Right lobe of liver (tissue), 6 donors: ENCODE measurements around the gene HTRA3. TPM values are rescaled to one million over a fixed set of nuclear protein-coding genes. Genes with fewer than 3 reads are reported as not detected.

Source experiments
- ATAC-seq, 4 donors: fragments of 200-7000 bp; cut with Tn5 transposase; one replicate each; pipeline ENCODE4 v1.9.1; 2020; ENCODE audit warnings: mild to moderate bottlenecking in 4 of 4, moderate library complexity in 4 of 4
- DNase-seq, 3 donors: peaks; one replicate each; pipeline ENCODE4 v3.0.0-alpha.2; 2020
- H3K27ac ChIP-seq, 3 donors: fragments of 200-600 bp; one replicate each; pipeline ENCODE4 v1.8.0; 2022
- H3K27me3 ChIP-seq, 2 donors: fragments of 200-600 bp; one replicate each; pipeline ENCODE4 v1.8.0; 2022
- H3K36me3 ChIP-seq, 4 donors: fragments of 200-600 bp; sonication (generic) in 1 of 4; one replicate each; pipeline versions ENCODE4 v1.5.1 to v1.8.0; 2017 to 2022; ENCODE audit warnings: control low read depth in 1 of 4
- H3K4me1 ChIP-seq, 4 donors: fragments of 200-600 bp; sonication (generic) in 1 of 4; one replicate each; pipeline versions ENCODE4 v1.5.1 to v1.8.0; 2017 to 2022; ENCODE audit warnings: control low read depth in 1 of 4
- H3K4me3 ChIP-seq, 3 donors: fragments of 200-600 bp; one replicate each; pipeline ENCODE4 v1.8.0; 2022
- H3K9me3 ChIP-seq, 4 donors: fragments of 200-600 bp; sonication (generic) in 1 of 4; one replicate each; pipeline versions ENCODE4 v1.5.1 to v1.8.0; 2017 to 2022; ENCODE audit warnings: control low read depth in 1 of 4
- POLR2A ChIP-seq: fragments of 450-650 bp; IDR thresholded peaks from one replicate; pipeline ENCODE4 v1.6.1; 2017; ENCODE audit warnings: antibody characterized with exemption, mild to moderate bottlenecking
- WGBS: methylation state at CpG from one replicate; pipeline ENCODE4 v1.1.6; 2018; ENCODE audit warnings: low coverage, low lambda C conversion rate; ENCODE audit not compliant: insufficient coverage; ENCODE audit errors: missing lambda C conversion rate; 5-methylcytosine and 5-hydroxymethylcytosine counted together
- intact Hi-C, 2 donors: fragments of 100-400 bp; cut with DNase I; formaldehyde crosslinking; loops; one replicate each; pipeline versions ENCODE4 v1.11.2 to v1.14.1; 2022
- total RNA-seq, 6 experiments: library from RNA; depleted of rRNA in 2 of 6; stranded (reverse); fragments of >200 nt in 2 of 6; fragmentation: NEBNext Ultra II Directional in 3 of 6; extraction: Animal tissue kit (Norgen Biotek cat#: 25700) in 3 of 6; gene quantifications; one replicate each; pipeline versions ENCODE4 v1.1.0 to v1.2.4, GENCODE V29; 2016 to 2023
- TF ChIP-seq, protein P1 (sequence below), 4 donors: fragments of 200-600 bp in 3 of 4; fragments of 450-650 bp in 1 of 4; IDR thresholded peaks; one replicate each; pipeline versions ENCODE4 v1.5.1 to v1.8.0; 2016 to 2022; ENCODE audit warnings: antibody characterized with exemption in 4 of 4, mild to moderate bottlenecking in 2 of 4
- donor health status: DM: no; HTN: yes; CAD: no.
- donor health status: DM: no; HTN: no; CAD: no.
- donor health status: DM: no; HTN: no; CAD: no.
- donor health status: DM: no; HTN: yes; CAD: no.
- donor health status: DM: no; HTN: yes; CAD: no.

The HTRA3 gene
- total RNA-seq, 6 experiments from 2014 or later, result 0.32 to 1.6 (median 1.0) TPM

- H3K4me3 ChIP-seq, result no peak overlapping the region
- TF ChIP-seq, protein P1, sequence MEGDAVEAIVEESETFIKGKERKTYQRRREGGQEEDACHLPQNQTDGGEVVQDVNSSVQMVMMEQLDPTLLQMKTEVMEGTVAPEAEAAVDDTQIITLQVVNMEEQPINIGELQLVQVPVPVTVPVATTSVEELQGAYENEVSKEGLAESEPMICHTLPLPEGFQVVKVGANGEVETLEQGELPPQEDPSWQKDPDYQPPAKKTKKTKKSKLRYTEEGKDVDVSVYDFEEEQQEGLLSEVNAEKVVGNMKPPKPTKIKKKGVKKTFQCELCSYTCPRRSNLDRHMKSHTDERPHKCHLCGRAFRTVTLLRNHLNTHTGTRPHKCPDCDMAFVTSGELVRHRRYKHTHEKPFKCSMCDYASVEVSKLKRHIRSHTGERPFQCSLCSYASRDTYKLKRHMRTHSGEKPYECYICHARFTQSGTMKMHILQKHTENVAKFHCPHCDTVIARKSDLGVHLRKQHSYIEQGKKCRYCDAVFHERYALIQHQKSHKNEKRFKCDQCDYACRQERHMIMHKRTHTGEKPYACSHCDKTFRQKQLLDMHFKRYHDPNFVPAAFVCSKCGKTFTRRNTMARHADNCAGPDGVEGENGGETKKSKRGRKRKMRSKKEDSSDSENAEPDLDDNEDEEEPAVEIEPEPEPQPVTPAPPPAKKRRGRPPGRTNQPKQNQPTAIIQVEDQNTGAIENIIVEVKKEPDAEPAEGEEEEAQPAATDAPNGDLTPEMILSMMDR (IDR thresholded peaks at IDR 0.05), result no peak
- no peak for TF ChIP-seq POLR2A
- ATAC-seq, result no peak
- intact Hi-C loops, result no loop called here
- no peaks in the 10 kb centered on the region for H3K9me3 ChIP-seq
- no CpG with 5 or more reads among the region's 11 CpGs for WGBS
- H3K27me3 ChIP-seq, result no peaks in the 10 kb centered on the region
- H3K36me3 ChIP-seq, result no peaks in the 10 kb centered on the region
- no peak overlapping the region for H3K27ac ChIP-seq
- DNase-seq, result peak in 2 of 3 donors; percentile 10 to 33
- H3K4me1 ChIP-seq, result no peaks in the 10 kb centered on the region
Observed at GRCh38 chr4:8277356-8278008, 7.9 kb downstream of the HTRA3 start.

DNA sequence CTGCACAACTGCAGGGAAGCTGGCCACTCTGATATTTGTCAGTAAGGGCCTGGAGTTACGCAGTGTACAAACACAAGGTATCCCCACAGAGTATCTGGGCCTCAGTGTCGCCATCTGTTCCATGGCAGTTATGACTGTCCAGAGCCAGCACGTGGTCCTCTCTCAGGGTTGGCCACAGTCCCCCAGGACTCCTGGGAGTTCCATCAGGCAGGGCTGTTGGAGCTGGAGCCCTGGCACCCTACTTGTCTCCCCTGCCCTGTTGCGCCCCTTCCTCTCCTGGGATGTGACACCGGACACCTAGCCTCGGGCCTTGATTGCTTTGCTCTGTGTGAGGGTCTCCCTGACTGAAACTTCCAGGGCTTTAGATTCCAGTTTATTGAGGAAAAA, 8.4 kb downstream of the HTRA3 start:
- no peak overlapping the region for H3K4me3 ChIP-seq
- DNase-seq, result peak in 2 of 3 donors; percentile 17 to 36
- H3K9me3 ChIP-seq, result no peaks in the 10 kb centered on the region
- TF ChIP-seq POLR2A, result no peak
- TF ChIP-seq, protein P1 (IDR thresholded peaks at IDR 0.05), result no peak
- 17% methylated on average over 1 of the region's 6 CpGs for WGBS
- H3K4me1 ChIP-seq, result no peaks in the 10 kb centered on the region
- H3K27ac ChIP-seq, result no peak overlapping the region
- H3K36me3 ChIP-seq, result no peaks in the 10 kb centered on the region
- ATAC-seq, result no peak
- H3K27me3 ChIP-seq, result no peaks in the 10 kb centered on the region
- intact Hi-C loops, result no loop called here

- H3K36me3 ChIP-seq, result no peaks in the 10 kb centered on the region
- DNase-seq, result peak in 2 of 3 donors; percentile 17 to 43
- TF ChIP-seq, protein P1 (IDR thresholded peaks at IDR 0.05), result no peak
- TF ChIP-seq POLR2A, result no peak
- intact Hi-C loops, result no loop called here
- H3K4me1 ChIP-seq, result no peaks in the 10 kb centered on the region
- H3K27ac ChIP-seq, result no peak overlapping the region
- ATAC-seq, result peak in 1 of 4 donors; percentile 35
- no peaks in the 10 kb centered on the region for H3K9me3 ChIP-seq
- 33% methylated on average over 6 of the region's 17 CpGs for WGBS
- no peaks in the 10 kb centered on the region for H3K27me3 ChIP-seq
- no peak overlapping the region for H3K4me3 ChIP-seq
Observed at GRCh38 chr4:8278421-8279287, 9.1 kb downstream of the HTRA3 start.

DNA sequence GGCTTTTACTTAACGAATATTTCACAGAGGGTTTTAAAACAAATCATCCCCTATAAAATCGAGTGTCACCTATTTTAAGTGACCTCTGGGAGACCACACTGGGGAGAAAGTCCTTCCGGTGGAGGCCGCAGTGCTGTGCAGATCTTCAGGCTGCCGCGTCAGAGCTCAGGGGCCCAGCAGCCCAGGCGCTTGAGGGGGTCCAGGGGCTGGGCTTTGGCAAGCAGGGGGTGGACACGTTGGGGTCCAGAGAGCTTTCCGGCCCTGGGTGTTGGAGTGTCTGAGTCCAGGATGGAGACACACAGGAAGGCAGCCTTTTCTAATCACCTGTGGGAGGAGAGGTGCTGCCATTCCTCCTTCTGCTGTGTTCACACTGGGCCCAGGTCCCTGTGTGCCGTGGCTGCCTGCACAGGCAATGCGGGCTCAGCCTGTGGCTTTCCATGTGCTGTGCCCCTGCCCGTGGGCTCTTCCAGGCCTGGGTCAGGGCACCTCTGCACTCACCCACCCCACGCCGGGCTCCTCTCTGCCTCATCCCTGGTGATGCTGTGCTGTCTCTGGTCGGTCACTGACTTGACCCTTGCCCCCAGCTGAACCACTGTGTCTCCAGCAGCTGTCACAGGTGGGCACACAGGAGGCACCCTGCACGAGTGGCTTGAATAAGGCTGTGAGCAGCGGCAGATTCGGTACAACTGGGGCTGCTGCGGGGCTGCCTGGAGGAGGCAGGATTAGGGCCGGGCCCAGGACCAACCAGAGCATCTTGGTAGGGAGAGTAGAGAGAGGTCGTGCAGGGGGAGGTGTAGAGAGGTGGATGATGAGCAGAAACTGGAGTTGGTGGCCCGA, 10.0 kb downstream of the HTRA3 start:
- TF ChIP-seq, protein P1 (IDR thresholded peaks at IDR 0.05), result no peak
- TF ChIP-seq POLR2A, result no peak
- no peak overlapping the region for H3K27ac ChIP-seq
- H3K36me3 ChIP-seq, result no peaks in the 10 kb centered on the region
- WGBS, result 59% methylated on average over 11 of the region's 22 CpGs
- no peaks in the 10 kb centered on the region for H3K27me3 ChIP-seq
- DNase-seq (peak in 2 of 3 donors; percentile 2 to 29), ATAC-seq (no peak)
- H3K9me3 ChIP-seq, result no peaks in the 10 kb centered on the region
- intact Hi-C loops, result no loop called here
- H3K4me3 ChIP-seq, result no peak overlapping the region
- H3K4me1 ChIP-seq, result no peaks in the 10 kb centered on the region
